Neural progenitor cell (in vitro differentiated cells): ENCODE data around the gene PTPRC. TPM values are rescaled to one million over a fixed set of nuclear protein-coding genes. Genes with fewer than 3 reads are reported as not detected.

Experiments used
- DNase-seq: peaks from one replicate; pipeline ENCODE4 v3.0.0-alpha.2; 2016; ENCODE audit warnings: low spot score
- H2AFZ ChIP-seq: fragments of 200-600 bp; sonication (generic); replicated peaks from 2 replicates; pipeline ENCODE4 v1.6.1; 2016; ENCODE audit warnings: antibody characterized with exemption
- H3F3A ChIP-seq: fragments of 200-600 bp; sonication (generic); 2 replicates; pipeline ENCODE4 v1.6.1; 2016; ENCODE audit warnings: antibody characterized with exemption, low read depth
- H3K27ac ChIP-seq: fragments of 200-600 bp; sonication (generic); 2 replicates; pipeline ENCODE4 v1.5.1; 2016; ENCODE audit warnings: mild to moderate bottlenecking
- H3K27me3 ChIP-seq: fragments of 200-600 bp; sonication (generic); 2 replicates; pipeline ENCODE4 v1.6.1; 2016; ENCODE audit warnings: mild to moderate bottlenecking, moderate library complexity
- H3K36me3 ChIP-seq: fragments of 200-600 bp; sonication (generic); 2 replicates; pipeline ENCODE4 v1.5.1; 2016
- H3K4me1 ChIP-seq: fragments of 200-600 bp; sonication (generic); 2 replicates; pipeline ENCODE4 v1.6.1; 2016; ENCODE audit warnings: mixed run types
- H3K4me2 ChIP-seq: fragments of 200-600 bp; sonication (generic); 2 replicates; pipeline ENCODE4 v1.6.1; 2016
- H3K4me3 ChIP-seq: fragments of 200-600 bp; sonication (generic); 2 replicates; pipeline ENCODE4 v1.5.1; 2016
- H3K79me2 ChIP-seq: fragments of 200-600 bp; sonication (generic); 2 replicates; pipeline ENCODE4 v1.6.1; 2016; ENCODE audit warnings: low read depth
- H3K9ac ChIP-seq: fragments of 200-600 bp; sonication (generic); 2 replicates; pipeline ENCODE4 v1.6.1; 2016
- H3K9me3 ChIP-seq: fragments of 200-600 bp; sonication (generic); 2 replicates; pipeline ENCODE4 v1.5.1; 2016; ENCODE audit warnings: low read depth
- H4K20me1 ChIP-seq: fragments of 200-600 bp; sonication (generic); 2 replicates; pipeline ENCODE4 v1.6.1; 2016; ENCODE audit warnings: low read depth
- H3K27ac Mint-ChIP-seq: 3 replicates; pipeline ENCODE4 v1.8.0; 2021; ENCODE audit warnings: mixed read lengths
- H3K27me3 Mint-ChIP-seq: 2 replicates; pipeline ENCODE4 v1.8.0; 2022; ENCODE audit warnings: low read depth, mild to moderate bottlenecking, inconsistent platforms, moderate library complexity, mixed read lengths; ENCODE audit not compliant: insufficient read depth
- H3K36me3 Mint-ChIP-seq: 3 replicates; pipeline ENCODE4 v1.8.0; 2021; ENCODE audit warnings: mixed read lengths
- H3K4me1 Mint-ChIP-seq: 3 replicates; pipeline ENCODE4 v1.8.0; 2021; ENCODE audit warnings: mixed read lengths
- H3K4me3 Mint-ChIP-seq: 3 replicates; pipeline ENCODE4 v1.8.0; 2021; ENCODE audit warnings: mild to moderate bottlenecking, moderate library complexity, mixed read lengths
- H3K9me3 Mint-ChIP-seq: 3 replicates; pipeline ENCODE4 v1.8.0; 2020; ENCODE audit warnings: mixed read lengths
- EZH2 ChIP-seq: fragments of 200-600 bp; sonication (generic); IDR thresholded peaks from 2 replicates; pipeline ENCODE4 v1.6.1; 2017; ENCODE audit warnings: antibody characterized with exemption, mild to moderate bottlenecking, moderate library complexity
- EZH2phosphoT487 ChIP-seq: fragments of 200-600 bp; sonication (generic); IDR thresholded peaks from 2 replicates; pipeline ENCODE4 v1.6.1; 2017; ENCODE audit warnings: antibody characterized with exemption
- total RNA-seq: library from RNA; depleted of rRNA; stranded (reverse); fragments of >200 nt; gene quantifications from 2 replicates; pipeline ENCODE4 v1.2.3, GENCODE V29; 2015; ENCODE audit warnings: low replicate concordance
- TF ChIP-seq, protein P1 (sequence below): fragments of 200-600 bp; sonication (generic); IDR thresholded peaks from 2 replicates; pipeline ENCODE4 v1.5.1; 2017; ENCODE audit warnings: antibody characterized with exemption, mild to moderate bottlenecking

PTPRC gene
- total RNA-seq, 1 donor from 2014 or later: not detected

DNA sequence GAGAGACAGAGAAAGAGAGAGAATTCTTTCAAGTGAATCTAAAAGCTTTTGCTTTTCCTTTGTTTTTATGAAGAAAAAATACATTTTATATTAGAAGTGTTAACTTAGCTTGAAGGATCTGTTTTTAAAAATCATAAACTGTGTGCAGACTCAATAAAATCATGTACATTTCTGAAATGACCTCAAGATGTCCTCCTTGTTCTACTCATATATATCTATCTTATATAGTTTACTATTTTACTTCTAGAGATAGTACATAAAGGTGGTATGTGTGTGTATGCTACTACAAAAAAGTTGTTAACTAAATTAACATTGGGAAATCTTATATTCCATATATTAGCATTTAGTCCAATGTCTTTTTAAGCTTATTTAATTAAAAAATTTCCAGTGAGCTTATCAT, 117.6 kb downstream of the PTPRC start:
- H3K79me2 ChIP-seq: no peaks in the 10 kb centered on the region
- TF ChIP-seq, protein P1, sequence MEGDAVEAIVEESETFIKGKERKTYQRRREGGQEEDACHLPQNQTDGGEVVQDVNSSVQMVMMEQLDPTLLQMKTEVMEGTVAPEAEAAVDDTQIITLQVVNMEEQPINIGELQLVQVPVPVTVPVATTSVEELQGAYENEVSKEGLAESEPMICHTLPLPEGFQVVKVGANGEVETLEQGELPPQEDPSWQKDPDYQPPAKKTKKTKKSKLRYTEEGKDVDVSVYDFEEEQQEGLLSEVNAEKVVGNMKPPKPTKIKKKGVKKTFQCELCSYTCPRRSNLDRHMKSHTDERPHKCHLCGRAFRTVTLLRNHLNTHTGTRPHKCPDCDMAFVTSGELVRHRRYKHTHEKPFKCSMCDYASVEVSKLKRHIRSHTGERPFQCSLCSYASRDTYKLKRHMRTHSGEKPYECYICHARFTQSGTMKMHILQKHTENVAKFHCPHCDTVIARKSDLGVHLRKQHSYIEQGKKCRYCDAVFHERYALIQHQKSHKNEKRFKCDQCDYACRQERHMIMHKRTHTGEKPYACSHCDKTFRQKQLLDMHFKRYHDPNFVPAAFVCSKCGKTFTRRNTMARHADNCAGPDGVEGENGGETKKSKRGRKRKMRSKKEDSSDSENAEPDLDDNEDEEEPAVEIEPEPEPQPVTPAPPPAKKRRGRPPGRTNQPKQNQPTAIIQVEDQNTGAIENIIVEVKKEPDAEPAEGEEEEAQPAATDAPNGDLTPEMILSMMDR: peak; percentile 8
- no peak for TF ChIP-seq EZH2
- DNase-seq: no peak
- H3K27ac ChIP-seq: no peak overlapping the region
- H3K9ac ChIP-seq: no peak overlapping the region
- no peaks in the 10 kb centered on the region for H3K27me3 ChIP-seq
- Mint-ChIP-seq H3K27ac (no peak overlapping the region), H3K4me3 (no peak overlapping the region), H3K27me3 (no peaks in the 10 kb centered on the region), H3K36me3 (no peaks in the 10 kb centered on the region), H3K4me1 (no peaks in the 10 kb centered on the region), H3K9me3 (no peaks in the 10 kb centered on the region)
- H3F3A ChIP-seq: no peaks in the 10 kb centered on the region
- H2AFZ ChIP-seq: no peak overlapping the region
- no peak overlapping the region for H3K4me3 ChIP-seq
- no peaks in the 10 kb centered on the region for H3K4me1 ChIP-seq
- H3K9me3 ChIP-seq: no peaks in the 10 kb centered on the region
- no peaks in the 10 kb centered on the region for H3K36me3 ChIP-seq
- no peaks in the 10 kb centered on the region for H4K20me1 ChIP-seq
- H3K4me2 ChIP-seq: no peak overlapping the region

- Mint-ChIP-seq H3K4me1 (no peaks in the 10 kb centered on the region), H3K27ac (no peak overlapping the region), H3K4me3 (no peak overlapping the region), H3K9me3 (no peaks in the 10 kb centered on the region), H3K27me3 (no peaks in the 10 kb centered on the region), H3K36me3 (no peaks in the 10 kb centered on the region)
- DNase-seq: no peak
- Histone ChIP-seq H3K27me3 (no peaks in the 10 kb centered on the region), H3K4me1 (no peaks in the 10 kb centered on the region), H3K4me3 (no peak overlapping the region), H3K4me2 (no peak overlapping the region), H3K9ac (no peak overlapping the region), H3K9me3 (no peaks in the 10 kb centered on the region), H4K20me1 (no peaks in the 10 kb centered on the region), H3K36me3 (no peaks in the 10 kb centered on the region), H2AFZ (no peak overlapping the region), H3F3A (no peaks in the 10 kb centered on the region), H3K27ac (no peak overlapping the region), H3K79me2 (no peaks in the 10 kb centered on the region)
- TF ChIP-seq EZH2phosphoT487 (no peak), EZH2 (no peak)
- TF ChIP-seq, protein P1: no peak
These were observed 123.2 kb downstream of the PTPRC start for GRCh38 chr1:198761859-198762616.

GRCh38 chr1:198763298-198763714, 124.5 kb downstream of the PTPRC start:
- Histone ChIP-seq H3K9ac (no peak overlapping the region), H3K27ac (no peak overlapping the region), H3K4me1 (no peaks in the 10 kb centered on the region), H2AFZ (no peak overlapping the region), H3K27me3 (no peaks in the 10 kb centered on the region), H3K79me2 (no peaks in the 10 kb centered on the region), H3K4me2 (no peak overlapping the region), H3K4me3 (no peak overlapping the region), H3K36me3 (no peaks in the 10 kb centered on the region), H3K9me3 (no peaks in the 10 kb centered on the region), H4K20me1 (no peaks in the 10 kb centered on the region), H3F3A (no peaks in the 10 kb centered on the region)
- Mint-ChIP-seq H3K27me3 (no peaks in the 10 kb centered on the region), H3K4me1 (no peaks in the 10 kb centered on the region), H3K27ac (no peak overlapping the region), H3K36me3 (no peaks in the 10 kb centered on the region), H3K9me3 (no peaks in the 10 kb centered on the region), H3K4me3 (no peak overlapping the region)
- TF ChIP-seq, protein P1: no peak
- TF ChIP-seq EZH2: no peak
- TF ChIP-seq EZH2phosphoT487: no peak
- DNase-seq: no peak
